Measurements from ENCODE around the gene ANO4.
A peak's percentile ranks its signal among the peaks of the same experiment; 100 is the strongest.

The ANO4 gene

DNA sequence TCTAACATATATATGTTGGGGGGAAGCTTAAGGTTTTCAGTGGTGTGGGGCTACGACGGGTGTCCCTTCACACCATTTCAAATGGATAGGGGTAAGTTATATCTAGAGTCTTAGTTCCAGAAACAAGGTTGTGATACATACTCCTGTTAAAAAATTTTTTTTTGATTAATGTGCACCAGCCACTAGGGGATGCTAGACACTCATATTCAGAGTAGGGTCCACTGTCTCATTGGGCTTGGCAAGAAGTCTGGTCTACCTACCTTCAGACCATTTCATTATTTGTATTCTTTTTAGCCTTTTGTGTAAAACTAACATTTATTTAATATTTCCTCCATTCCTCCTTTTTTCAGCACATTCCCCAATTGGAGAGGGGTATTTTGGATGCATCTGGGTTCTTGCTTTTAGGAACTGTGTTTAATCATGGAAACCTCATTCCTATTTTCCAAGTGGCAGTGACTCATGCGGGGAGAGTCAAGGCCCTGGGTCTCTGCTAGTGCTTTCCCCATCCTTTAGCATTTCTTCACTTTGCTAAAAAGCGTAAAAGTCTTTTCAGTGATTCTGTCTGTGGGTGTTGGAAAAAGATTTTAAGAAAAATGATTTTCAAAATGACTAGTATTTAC is 33.4 kb downstream of the ANO4 start:
- in situ Hi-C loops (cut with MboI; ENCODE audit: low sequenced_read_pairs): no loop called here
- no peaks in the 10 kb centered on the region for H3K27me3 ChIP-seq (ENCODE audit: low read depth)
- peak; percentile 25 to 38 for DNase-seq (ENCODE audit: low spot score in 2 of 2)
- no peak overlapping the region for H3K4me3 ChIP-seq
- peaks cover 9% of the 10 kb centered on the region for H3K4me1 ChIP-seq
- no peaks in the 10 kb centered on the region for H3K9me3 ChIP-seq
- no peaks in the 10 kb centered on the region for H3K36me3 ChIP-seq (replicated peaks)

GRCh38 chr12:100830003-100830795 is 35.6 kb downstream of the ANO4 start:
- H3K36me3 ChIP-seq (replicated peaks): no peaks in the 10 kb centered on the region

DNA sequence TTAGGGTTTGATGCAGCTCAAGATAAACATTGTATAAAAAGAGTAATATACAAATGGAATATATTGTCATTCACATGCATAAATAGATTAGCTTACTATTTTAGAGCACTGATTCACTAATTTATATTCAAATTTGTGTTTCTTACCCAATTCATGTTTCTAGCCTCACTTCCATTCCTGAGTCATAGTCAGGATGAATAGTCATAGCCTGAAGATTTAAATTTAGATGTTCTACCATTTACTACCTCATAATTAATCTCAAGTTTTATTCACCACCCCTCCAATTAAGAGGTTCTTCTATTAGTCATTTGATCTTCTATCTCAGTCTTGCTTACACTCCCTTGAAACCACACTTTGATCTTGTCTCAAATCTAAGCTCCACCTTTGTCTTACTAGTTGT is 38.7 kb downstream of the ANO4 start:
- in situ Hi-C loops (cut with MboI; ENCODE audit: low sequenced_read_pairs): no loop called here
- Histone ChIP-seq H3K4me3 (no peak overlapping the region), H3K36me3 (replicated peaks) (no peaks in the 10 kb centered on the region), H3K27me3 (ENCODE audit: low read depth) (no peaks in the 10 kb centered on the region), H3K4me1 (peaks cover 4% of the 10 kb centered on the region; the same call in 1 of the 2 replicates), H3K9me3 (no peaks in the 10 kb centered on the region)
- DNase-seq (ENCODE audit: low spot score in 2 of 2): no peak

More at GRCh38 chr12:100830003-100830795, 35.6 kb downstream of the ANO4 start:
- Histone ChIP-seq H3K9me3 (no peaks in the 10 kb centered on the region), H3K4me1 (peaks cover 4% of the 10 kb centered on the region; the same call in 1 of the 2 replicates), H3K27me3 (ENCODE audit: low read depth) (no peaks in the 10 kb centered on the region), H3K4me3 (no peak overlapping the region)
- in situ Hi-C loops (cut with MboI; ENCODE audit: low sequenced_read_pairs): no loop called here
- DNase-seq (ENCODE audit: low spot score in 2 of 2): no peak

DNA sequence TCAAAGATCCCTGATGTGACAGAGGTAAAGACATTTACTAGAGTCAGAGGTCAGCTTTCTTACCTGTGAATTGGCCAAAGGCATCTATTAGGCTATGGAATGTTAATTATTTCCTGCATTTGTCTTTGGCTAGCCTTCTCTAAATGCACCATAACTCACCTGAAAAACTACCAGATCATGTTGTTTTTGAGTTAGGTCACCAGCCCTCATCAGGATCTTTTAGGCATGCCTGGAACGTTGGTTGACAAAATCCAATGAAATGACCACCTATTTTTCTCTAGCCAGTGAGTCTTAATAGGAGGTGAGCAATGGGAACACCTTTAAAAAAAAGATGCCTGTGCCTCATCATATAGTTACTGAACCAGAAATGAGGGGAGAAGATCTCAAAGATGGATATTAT is 46.2 kb downstream of the ANO4 start:
- no peaks in the 10 kb centered on the region for H3K27me3 ChIP-seq (ENCODE audit: low read depth)
- H3K4me1 ChIP-seq: no peaks in the 10 kb centered on the region
- no peaks in the 10 kb centered on the region for H3K36me3 ChIP-seq (replicated peaks)
- in situ Hi-C loops (cut with MboI; ENCODE audit: low sequenced_read_pairs): no loop called here
- no peak for DNase-seq (ENCODE audit: low spot score in 2 of 2)
- no peak overlapping the region for H3K4me3 ChIP-seq
- H3K9me3 ChIP-seq: no peaks in the 10 kb centered on the region

DNA sequence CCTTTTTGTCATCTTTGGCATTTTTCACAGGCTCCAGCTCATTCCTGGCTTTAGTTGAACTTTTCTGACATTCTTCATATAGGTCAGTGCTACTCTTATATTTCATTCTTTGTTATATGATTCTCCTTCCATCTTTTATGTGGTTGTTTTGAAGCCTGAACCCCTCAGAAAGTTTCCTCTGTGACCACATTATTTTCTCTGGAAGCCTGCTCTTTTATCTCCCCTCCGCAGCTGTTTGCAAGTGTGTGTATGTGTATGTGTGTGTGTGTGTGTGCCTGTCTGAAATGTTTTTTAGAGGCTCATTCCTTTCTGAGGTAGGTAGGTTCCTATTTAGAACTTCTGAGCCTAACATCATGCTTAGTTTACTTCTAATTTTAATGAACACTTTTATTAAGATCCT is 47.6 kb downstream of the ANO4 start:
- no peak for DNase-seq (ENCODE audit: low spot score in 2 of 2)
- in situ Hi-C loops (cut with MboI; ENCODE audit: low sequenced_read_pairs): no loop called here
- no peak overlapping the region for H3K4me3 ChIP-seq

GRCh38 chr12:100843061-100843460 is 48.5 kb downstream of the ANO4 start:
- Histone ChIP-seq H3K9me3 (no peaks in the 10 kb centered on the region), H3K27me3 (ENCODE audit: low read depth) (no peaks in the 10 kb centered on the region), H3K4me1 (no peaks in the 10 kb centered on the region), H3K36me3 (replicated peaks) (no peaks in the 10 kb centered on the region), H3K4me3 (no peak overlapping the region)
- no peak for DNase-seq (ENCODE audit: low spot score in 2 of 2)
- in situ Hi-C loops (cut with MboI; ENCODE audit: low sequenced_read_pairs): no loop called here

More for the DNA sequence above, 47.6 kb downstream of the ANO4 start:
- no peaks in the 10 kb centered on the region for H3K4me1 ChIP-seq
- no peaks in the 10 kb centered on the region for H3K36me3 ChIP-seq (replicated peaks)
- no peaks in the 10 kb centered on the region for H3K27me3 ChIP-seq (ENCODE audit: low read depth)
- no peaks in the 10 kb centered on the region for H3K9me3 ChIP-seq

DNA sequence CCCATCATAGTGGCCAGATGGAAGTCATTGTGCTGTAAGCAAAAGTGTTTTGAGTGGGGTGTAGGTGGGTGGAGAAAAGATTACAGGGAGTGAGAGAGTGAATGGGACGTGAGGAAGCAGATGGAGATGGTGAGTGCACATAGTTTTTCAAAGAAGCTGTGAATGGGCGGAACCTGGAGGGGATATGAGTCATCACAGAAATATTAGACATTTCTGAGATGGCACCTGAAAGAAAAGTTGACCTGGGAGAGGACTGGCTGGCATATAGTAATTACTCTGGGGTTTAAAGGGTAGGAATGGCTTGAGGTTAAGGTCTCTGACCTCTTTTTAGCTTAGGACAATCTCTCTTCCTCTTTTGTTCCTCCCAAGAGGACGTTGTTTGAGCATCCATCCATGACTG is 50.5 kb downstream of the ANO4 start:
- in situ Hi-C loops (cut with MboI; ENCODE audit: low sequenced_read_pairs): no loop called here
- Histone ChIP-seq H3K27me3 (ENCODE audit: low read depth) (no peaks in the 10 kb centered on the region), H3K36me3 (replicated peaks) (no peaks in the 10 kb centered on the region), H3K4me3 (no peak overlapping the region), H3K4me1 (no peaks in the 10 kb centered on the region), H3K9me3 (no peaks in the 10 kb centered on the region)
- no peak for DNase-seq (ENCODE audit: low spot score in 2 of 2)

DNA sequence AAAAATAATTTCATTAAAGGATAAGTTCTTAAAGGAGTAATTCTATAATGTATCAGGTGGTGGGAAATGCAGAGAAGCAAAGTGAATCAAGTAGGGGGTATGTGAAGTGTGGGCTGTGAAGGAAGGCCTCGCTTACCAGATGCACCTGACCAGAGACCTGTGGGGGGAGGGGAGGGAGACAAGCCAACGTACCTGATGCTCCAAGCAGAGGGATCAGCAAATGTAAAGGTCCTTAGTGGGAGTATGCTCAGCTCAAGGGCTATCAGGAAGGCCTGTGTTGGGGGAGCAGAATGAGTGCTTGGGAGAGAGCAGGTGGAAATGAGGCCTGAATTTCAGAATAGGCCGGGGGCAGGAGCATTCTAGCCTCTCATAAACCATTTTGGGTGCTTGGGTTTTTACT is 57.1 kb downstream of the ANO4 start:
- H3K4me3 ChIP-seq: no peak overlapping the region
- in situ Hi-C loops (cut with MboI; ENCODE audit: low sequenced_read_pairs): no loop called here
- no peak for DNase-seq (ENCODE audit: low spot score in 2 of 2)
- H3K4me1 ChIP-seq: peaks cover 7% of the 10 kb centered on the region; the same call in 1 of the 2 replicates
- no peaks in the 10 kb centered on the region for H3K9me3 ChIP-seq
- no peaks in the 10 kb centered on the region for H3K36me3 ChIP-seq (replicated peaks)
- no peaks in the 10 kb centered on the region for H3K27me3 ChIP-seq (ENCODE audit: low read depth)

- no peak overlapping the region for H3K4me3 ChIP-seq
- DNase-seq (ENCODE audit: low spot score in 2 of 2): peak; percentile 46 to 70
- in situ Hi-C loops (cut with MboI; ENCODE audit: low sequenced_read_pairs): no loop called here
- H3K4me1 ChIP-seq: peaks cover 14% of the 10 kb centered on the region
- H3K9me3 ChIP-seq: no peaks in the 10 kb centered on the region
- no peaks in the 10 kb centered on the region for H3K36me3 ChIP-seq (replicated peaks)
- H3K27me3 ChIP-seq (ENCODE audit: low read depth): no peaks in the 10 kb centered on the region
Observed at GRCh38 chr12:100857418-100857817, 62.8 kb downstream of the ANO4 start.

GRCh38 chr12:100857971-100858370 is 63.4 kb downstream of the ANO4 start:
- no peak for DNase-seq (ENCODE audit: low spot score in 2 of 2)
- Histone ChIP-seq H3K9me3 (no peaks in the 10 kb centered on the region), H3K4me3 (no peak overlapping the region), H3K4me1 (peaks cover 14% of the 10 kb centered on the region), H3K36me3 (replicated peaks) (no peaks in the 10 kb centered on the region), H3K27me3 (ENCODE audit: low read depth) (no peaks in the 10 kb centered on the region)
- in situ Hi-C loops (cut with MboI; ENCODE audit: low sequenced_read_pairs): no loop called here

GRCh38 chr12:100858656-100859055 is 64.1 kb downstream of the ANO4 start:
- Histone ChIP-seq H3K4me3 (no peak overlapping the region), H3K27me3 (ENCODE audit: low read depth) (no peaks in the 10 kb centered on the region), H3K9me3 (no peaks in the 10 kb centered on the region), H3K36me3 (replicated peaks) (no peaks in the 10 kb centered on the region), H3K4me1 (peaks cover 14% of the 10 kb centered on the region)
- in situ Hi-C loops (cut with MboI; ENCODE audit: low sequenced_read_pairs): no loop called here
- no peak for DNase-seq (ENCODE audit: low spot score in 2 of 2)

DNA sequence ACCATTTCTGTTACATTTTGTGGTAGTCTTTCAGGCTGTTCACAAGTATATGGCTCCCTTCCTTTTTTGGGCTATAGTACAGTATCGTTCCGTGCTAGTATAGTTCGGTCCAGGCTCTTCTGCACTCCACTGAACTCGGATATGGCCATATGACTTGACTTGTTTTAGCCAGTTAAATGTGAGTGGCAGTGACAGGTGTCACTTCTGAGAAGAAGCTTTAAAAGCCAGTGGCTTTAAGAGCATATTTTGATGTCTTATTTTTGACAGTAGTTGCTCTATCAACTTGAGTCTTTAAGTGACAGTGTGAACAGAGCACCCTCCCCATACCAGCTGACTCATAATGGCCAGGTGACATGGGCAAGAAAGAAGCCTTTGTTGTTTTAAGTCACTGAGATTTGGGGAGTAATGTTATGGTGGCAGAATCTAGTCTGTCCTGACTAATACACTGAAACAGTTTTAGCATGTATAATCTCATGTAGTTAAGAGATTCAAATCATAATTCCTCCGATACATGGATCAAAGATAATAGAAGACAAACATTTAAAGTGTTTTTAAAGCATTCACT is 64.6 kb downstream of the ANO4 start:
- Histone ChIP-seq H3K36me3 (replicated peaks) (no peaks in the 10 kb centered on the region), H3K9me3 (no peaks in the 10 kb centered on the region), H3K27me3 (ENCODE audit: low read depth) (no peaks in the 10 kb centered on the region), H3K4me1 (peaks cover 14% of the 10 kb centered on the region), H3K4me3 (no peak overlapping the region)
- in situ Hi-C loops (cut with MboI; ENCODE audit: low sequenced_read_pairs): no loop called here
- no peak for DNase-seq (ENCODE audit: low spot score in 2 of 2)

GRCh38 chr12:100860611-100861010 is 66.0 kb downstream of the ANO4 start:
- no peak for DNase-seq (ENCODE audit: low spot score in 2 of 2)
- in situ Hi-C loops (cut with MboI; ENCODE audit: low sequenced_read_pairs): no loop called here
- Histone ChIP-seq H3K36me3 (replicated peaks) (no peaks in the 10 kb centered on the region), H3K9me3 (no peaks in the 10 kb centered on the region), H3K27me3 (ENCODE audit: low read depth) (no peaks in the 10 kb centered on the region), H3K4me1 (peaks cover 7% of the 10 kb centered on the region), H3K4me3 (no peak overlapping the region)

DNA sequence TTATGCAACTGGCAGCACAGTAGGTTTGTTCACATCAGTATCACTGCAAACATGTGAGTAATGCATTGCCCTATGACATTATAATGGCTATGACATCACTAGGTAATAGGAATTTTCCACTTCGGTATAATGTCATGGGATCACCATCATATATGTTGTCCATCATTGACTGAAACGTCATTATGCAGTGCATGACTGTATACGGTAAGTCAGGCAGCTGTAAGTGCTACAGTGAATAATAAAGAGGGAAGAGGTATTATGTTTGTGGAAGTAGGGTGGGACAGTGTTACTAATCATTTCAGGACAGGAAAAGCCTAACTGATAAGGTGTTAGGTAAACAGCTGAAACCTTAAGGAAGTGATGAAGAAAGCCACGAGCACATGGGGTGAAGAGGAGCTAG is 68.1 kb downstream of the ANO4 start:
- in situ Hi-C loops (cut with MboI; ENCODE audit: low sequenced_read_pairs): no loop called here
- no peaks in the 10 kb centered on the region; the same call in 1 of the 2 replicates for H3K4me1 ChIP-seq
- H3K9me3 ChIP-seq: no peaks in the 10 kb centered on the region
- no peaks in the 10 kb centered on the region for H3K27me3 ChIP-seq (ENCODE audit: low read depth)
- H3K36me3 ChIP-seq (replicated peaks): no peaks in the 10 kb centered on the region
- DNase-seq (ENCODE audit: low spot score in 2 of 2): no peak
- H3K4me3 ChIP-seq: no peak overlapping the region

Data from HAP-1 (cell line).